BLaER1 treated with 17β-estradiol and CSF1 and Interleukin-3, amounts not matched to agents 10 nM and 100 nM (cell line): ENCODE data around the gene JADE2.
A peak's percentile ranks its signal among the peaks of the same experiment; 100 is the strongest.
"Not testable (repeated sequence)": the region's sequence is repeated elsewhere in the genome, so short reads cannot be mapped to it uniquely, and the experiment has no call there.

Experiments
- H3K27ac ChIP-seq, 11 experiments: shearing (Covaris generic); formaldehyde crosslinking; 2 replicates each; pipeline ENCODE4 v1.8.1; 2022
- H3K27me3 ChIP-seq, 11 experiments: shearing (Covaris generic); formaldehyde crosslinking; 2 replicates each; pipeline ENCODE4 v1.8.1; 2022
- H3K36me3 ChIP-seq, 11 experiments: shearing (Covaris generic); formaldehyde crosslinking; 2 replicates each; pipeline ENCODE4 v1.8.1; 2022
- H3K4me1 ChIP-seq, 10 experiments: shearing (Covaris generic); formaldehyde crosslinking; 2 replicates each; pipeline ENCODE4 v1.8.1; 2022
- H3K4me2 ChIP-seq, 11 experiments: shearing (Covaris generic); formaldehyde crosslinking; 2 replicates each; pipeline ENCODE4 v1.8.1; 2022
- H3K4me3 ChIP-seq, 10 experiments: shearing (Covaris generic); formaldehyde crosslinking; 2 replicates each; pipeline ENCODE4 v1.8.1; 2022
- H3K9ac ChIP-seq, 11 experiments: shearing (Covaris generic); formaldehyde crosslinking; 2 replicates each; pipeline ENCODE4 v1.8.1; 2022
- H3K9me3 ChIP-seq, 11 experiments: shearing (Covaris generic); formaldehyde crosslinking; replicated peaks in 1 of 11; 2 replicates each; pipeline ENCODE4 v1.8.1; 2022
- H4K20me1 ChIP-seq, 11 experiments: shearing (Covaris generic); formaldehyde crosslinking; 2 replicates each; pipeline ENCODE4 v1.8.1; 2022
- Cebpa-rat ChIP-seq, 11 experiments: shearing (Covaris generic); IDR thresholded peaks; 2 replicates each; pipeline ENCODE4 v1.8.1; 2022

Gene JADE2

DNA sequence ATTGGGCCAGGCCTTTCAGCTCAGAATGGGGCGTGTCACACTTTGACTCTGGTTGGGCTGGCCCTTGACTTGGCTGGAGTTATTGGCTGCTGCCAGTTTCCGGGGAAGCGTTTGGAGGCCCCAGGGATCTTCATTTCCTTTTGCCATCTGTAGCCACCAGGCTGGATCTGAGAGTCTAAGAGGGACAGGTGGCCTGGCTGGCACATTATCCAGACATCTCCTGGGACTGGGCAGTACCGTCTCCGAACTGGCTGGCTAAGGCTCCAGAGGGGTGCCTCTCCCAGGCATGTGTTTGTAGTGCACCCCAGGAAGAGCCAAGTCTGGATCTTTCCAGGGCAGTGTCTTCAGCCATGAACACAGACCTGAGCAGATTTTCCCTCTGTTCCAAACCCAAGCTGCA is 9.7 kb upstream of the JADE2 start:
- Histone ChIP-seq H3K9me3 (no peaks in the 10 kb centered on the region), H3K4me1 (peaks cover 0 to 26% (median 14%) of the 10 kb centered on the region in 10 experiments; a peak in 13 of 20 replicates), H3K4me3 (no peak overlapping the region), H3K27me3 (no peaks in the 10 kb centered on the region), H4K20me1 (no peaks in the 10 kb centered on the region), H3K9ac (no peak overlapping the region), H3K36me3 (no peaks in the 10 kb centered on the region), H3K4me2 (no peak overlapping the region), H3K27ac (no peak overlapping the region)
- no peak for TF ChIP-seq Cebpa-rat (IDR thresholded peaks at IDR 0.05)

DNA sequence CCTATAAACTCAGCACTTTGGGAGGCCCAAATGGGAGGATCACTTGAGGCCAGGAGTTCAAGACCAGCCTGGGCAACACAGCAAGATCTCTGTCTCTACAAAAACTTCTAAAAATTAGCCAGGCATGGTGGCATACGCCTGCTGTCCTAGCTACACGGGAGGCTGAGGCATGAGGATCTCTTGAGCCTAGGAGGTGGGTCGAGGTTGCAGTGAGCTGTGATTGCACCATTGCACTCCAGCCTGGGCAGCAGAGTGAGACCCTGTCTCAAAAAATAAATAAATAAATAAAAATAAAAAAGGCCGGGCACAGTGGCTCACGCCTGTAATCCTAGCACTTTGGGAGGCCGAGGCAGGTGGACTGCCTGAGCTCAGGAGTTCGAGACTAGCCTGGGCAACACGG is 8.5 kb upstream of the JADE2 start:
- H3K4me2 ChIP-seq, H4K20me1 ChIP-seq, H3K9ac ChIP-seq, H3K27ac ChIP-seq, H3K27me3 ChIP-seq, H3K9me3 ChIP-seq, H3K4me3 ChIP-seq, H3K36me3 ChIP-seq: not testable (repeated sequence)
- H3K4me1 ChIP-seq, result peaks cover 0 to 20% (median 12%) of the 10 kb centered on the region in 10 experiments; a peak in 12 of 20 replicates

DNA sequence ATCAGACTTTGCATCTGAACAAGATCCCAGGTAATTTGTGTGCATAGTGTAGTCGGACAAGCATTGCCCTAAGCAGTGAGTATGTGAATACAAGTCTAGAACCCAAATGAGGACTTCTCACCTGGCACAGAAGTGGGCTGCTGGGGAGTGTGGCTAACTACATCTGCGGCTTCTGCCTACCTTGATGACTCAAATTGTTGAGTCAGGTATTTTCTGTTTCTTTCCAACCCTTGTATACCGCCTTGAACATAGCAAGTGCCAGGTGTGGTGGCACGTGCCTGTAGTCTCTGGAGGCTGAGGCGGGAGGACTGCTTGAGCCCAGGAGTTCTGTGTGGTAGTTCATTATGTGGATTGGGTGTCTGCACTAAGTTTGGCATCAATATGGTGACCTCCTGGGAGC is 7.9 kb upstream of the JADE2 start:
- no peak overlapping the region for H3K4me2 ChIP-seq
- no peak overlapping the region for H3K4me3 ChIP-seq
- no peaks in the 10 kb centered on the region for H3K36me3 ChIP-seq
- H3K9me3 ChIP-seq, result no peaks in the 10 kb centered on the region
- H4K20me1 ChIP-seq, result no peaks in the 10 kb centered on the region
- no peak overlapping the region for H3K9ac ChIP-seq
- TF ChIP-seq Cebpa-rat (IDR thresholded peaks at IDR 0.05), result no peak
- H3K27me3 ChIP-seq, result no peaks in the 10 kb centered on the region
- H3K27ac ChIP-seq, result no peak overlapping the region
- peaks cover 0 to 15% (median 9%) of the 10 kb centered on the region in 10 experiments; a peak in 12 of 20 replicates for H3K4me1 ChIP-seq

DNA sequence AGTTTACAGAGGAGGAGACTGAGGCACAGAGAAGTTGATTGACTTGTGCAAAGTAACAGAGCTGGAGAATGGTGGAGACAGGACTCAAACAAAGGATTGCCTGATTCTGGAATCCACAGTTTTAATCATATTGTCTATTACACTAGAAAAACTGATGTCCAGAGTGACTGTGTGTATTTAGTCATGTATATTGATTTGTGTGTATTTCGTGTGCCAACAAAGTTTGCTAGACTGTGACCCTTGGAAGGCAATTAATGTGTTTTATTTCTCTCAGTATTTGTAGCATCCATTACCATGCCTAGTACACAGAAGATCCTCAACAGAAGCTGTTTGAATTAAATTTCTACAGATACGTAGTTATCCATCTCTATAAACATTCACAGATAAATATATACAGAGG is 5.5 kb upstream of the JADE2 start:
- Histone ChIP-seq H3K4me1 (peaks cover 8 to 24% (median 13%) of the 10 kb centered on the region in 10 experiments; a peak in 18 of 20 replicates), H3K4me3 (no peak overlapping the region), H3K9ac (no peak overlapping the region), H3K36me3 (no peaks in the 10 kb centered on the region), H3K9me3 (no peaks in the 10 kb centered on the region), H3K27me3 (no peaks in the 10 kb centered on the region), H3K27ac (no peak overlapping the region), H4K20me1 (no peaks in the 10 kb centered on the region), H3K4me2 (no peak overlapping the region)
- TF ChIP-seq Cebpa-rat (IDR thresholded peaks at IDR 0.05), result no peak

DNA sequence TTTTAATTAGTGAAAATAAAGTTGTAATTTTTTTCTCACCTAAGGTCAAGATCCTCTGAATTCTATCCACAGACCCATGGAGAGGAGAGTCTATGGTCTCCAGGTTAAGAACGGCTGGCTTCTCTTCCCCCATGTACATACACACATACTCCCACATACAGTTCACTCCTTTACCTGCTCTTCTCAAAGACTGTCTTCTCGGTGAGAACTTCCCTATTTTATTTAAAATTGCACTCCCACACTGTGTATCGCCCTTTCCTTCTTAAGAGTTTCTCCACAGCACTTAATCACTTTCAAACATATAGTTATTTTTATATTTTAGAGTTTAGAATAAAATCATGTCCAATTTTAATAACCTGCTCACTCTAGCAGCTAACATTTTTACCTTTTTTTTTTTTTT is 3.6 kb upstream of the JADE2 start:
- Histone ChIP-seq H3K27me3 (no peaks in the 10 kb centered on the region), H3K9ac (no peak overlapping the region), H3K4me3 (no peak overlapping the region), H3K4me1 (peaks cover 8 to 24% (median 13%) of the 10 kb centered on the region in 10 experiments; a peak in 18 of 20 replicates), H3K27ac (no peak overlapping the region), H3K9me3 (no peaks in the 10 kb centered on the region), H3K36me3 (no peaks in the 10 kb centered on the region), H3K4me2 (peak overlapping the region in 2 of 11 experiments; percentile 26 to 35; a peak in 2 of 22 replicates), H4K20me1 (no peaks in the 10 kb centered on the region)
- TF ChIP-seq Cebpa-rat (IDR thresholded peaks at IDR 0.05), result no peak

DNA sequence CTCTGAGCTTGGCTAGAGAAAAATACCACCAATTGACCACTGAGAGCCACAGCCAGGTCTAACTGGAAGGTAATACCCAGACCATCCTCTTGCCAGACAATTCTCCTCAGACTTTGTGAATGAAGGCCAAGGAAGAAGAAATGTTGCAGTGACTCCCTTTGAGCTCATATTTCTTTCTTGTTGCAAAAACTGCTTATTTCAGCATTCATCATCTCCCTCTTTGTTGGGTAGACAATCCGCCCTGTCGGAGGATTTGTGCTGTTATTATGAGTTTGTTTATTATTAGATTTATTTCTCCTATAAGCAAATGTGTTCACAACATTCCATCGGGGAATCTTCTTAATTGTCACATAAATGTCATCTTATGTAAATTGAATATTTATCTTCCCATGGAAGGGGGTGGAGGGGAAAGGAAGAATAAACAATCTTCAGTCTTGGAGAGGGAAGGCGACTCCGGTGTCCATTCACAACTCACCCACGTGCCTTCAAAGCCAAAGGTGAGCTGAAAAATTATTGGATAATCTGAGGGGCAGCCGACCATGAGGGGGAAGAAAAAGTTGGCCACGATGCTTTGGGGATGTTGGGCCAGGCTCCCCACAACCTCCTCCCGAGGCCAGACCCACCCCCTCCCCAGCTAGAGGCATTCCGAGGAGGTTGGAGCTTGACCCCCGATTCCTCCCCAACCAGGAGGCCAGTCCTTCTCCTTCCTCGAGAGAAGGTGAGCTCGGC is 1.8 kb upstream of the JADE2 start:
- peak overlapping the region; percentile 91 to 98 (median 94) for H3K9ac ChIP-seq
- H3K4me1 ChIP-seq, result peaks cover 20 to 36% (median 24%) of the 10 kb centered on the region in 10 experiments
- no peaks in the 10 kb centered on the region for H3K27me3 ChIP-seq
- H3K4me3 ChIP-seq, result peak overlapping the region; percentile 79 to 97 (median 90)
- no peak for TF ChIP-seq Cebpa-rat (IDR thresholded peaks at IDR 0.05)
- peak overlapping the region; percentile 86 to 99 (median 97) for H3K27ac ChIP-seq
- peak overlapping the region; percentile 83 to 99 (median 95) for H3K4me2 ChIP-seq
- H3K36me3 ChIP-seq, result 0 out of 22 replicates have a peak, but pooled peaks cover 0 to under 1% (median 0%) of the 10 kb centered on the region in 11 experiments
- peaks cover 8 to 11% (median 11%) of the 10 kb centered on the region in 11 experiments; a peak in 16 of 22 replicates for H4K20me1 ChIP-seq
- H3K9me3 ChIP-seq, result no peaks in the 10 kb centered on the region

DNA sequence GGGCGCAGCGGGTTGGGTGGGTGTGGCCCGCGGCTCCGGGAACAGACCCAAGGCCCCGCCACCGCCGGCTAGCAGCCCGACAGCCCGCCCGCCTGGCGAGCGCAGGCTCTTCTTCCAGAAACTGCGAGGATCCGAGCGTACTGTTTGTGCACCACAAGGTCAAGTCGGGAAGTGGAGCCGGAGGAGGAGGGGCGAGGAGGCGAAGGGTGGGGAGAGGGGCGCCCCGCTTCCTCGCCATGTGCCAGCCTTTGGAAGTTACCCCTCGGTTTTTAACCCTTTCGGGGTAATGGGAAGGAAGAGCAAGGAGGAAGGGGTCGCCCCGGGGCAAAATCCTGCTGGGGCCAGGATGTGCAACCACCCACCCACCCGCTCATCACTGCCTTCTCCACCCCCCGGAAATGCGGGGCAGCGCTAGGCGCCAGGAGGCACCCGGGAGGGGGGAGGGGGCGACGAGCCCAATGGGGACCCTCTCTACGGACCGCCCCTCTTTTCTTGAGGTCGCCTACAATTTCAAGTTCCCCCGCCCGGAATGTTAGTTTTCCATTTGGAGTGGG is 1.1 kb upstream of the JADE2 start:
- Histone ChIP-seq H3K9ac (peak overlapping the region; percentile 91 to 98 (median 94)), H3K9me3 (no peaks in the 10 kb centered on the region), H3K4me2 (peak overlapping the region; percentile 83 to 99 (median 95)), H3K27me3 (no peaks in the 10 kb centered on the region), H3K27ac (peak overlapping the region; percentile 86 to 99 (median 97)), H3K36me3 (0 out of 22 replicates have a peak, but pooled peaks cover 0 to 5% (median 0%) of the 10 kb centered on the region in 11 experiments), H4K20me1 (peaks cover 14 to 18% (median 17%) of the 10 kb centered on the region in 11 experiments; a peak in 16 of 22 replicates), H3K4me1 (peaks cover 26 to 42% (median 30%) of the 10 kb centered on the region in 10 experiments), H3K4me3 (peak overlapping the region; percentile 79 to 97 (median 90))
- no peak for TF ChIP-seq Cebpa-rat (IDR thresholded peaks at IDR 0.05)

DNA sequence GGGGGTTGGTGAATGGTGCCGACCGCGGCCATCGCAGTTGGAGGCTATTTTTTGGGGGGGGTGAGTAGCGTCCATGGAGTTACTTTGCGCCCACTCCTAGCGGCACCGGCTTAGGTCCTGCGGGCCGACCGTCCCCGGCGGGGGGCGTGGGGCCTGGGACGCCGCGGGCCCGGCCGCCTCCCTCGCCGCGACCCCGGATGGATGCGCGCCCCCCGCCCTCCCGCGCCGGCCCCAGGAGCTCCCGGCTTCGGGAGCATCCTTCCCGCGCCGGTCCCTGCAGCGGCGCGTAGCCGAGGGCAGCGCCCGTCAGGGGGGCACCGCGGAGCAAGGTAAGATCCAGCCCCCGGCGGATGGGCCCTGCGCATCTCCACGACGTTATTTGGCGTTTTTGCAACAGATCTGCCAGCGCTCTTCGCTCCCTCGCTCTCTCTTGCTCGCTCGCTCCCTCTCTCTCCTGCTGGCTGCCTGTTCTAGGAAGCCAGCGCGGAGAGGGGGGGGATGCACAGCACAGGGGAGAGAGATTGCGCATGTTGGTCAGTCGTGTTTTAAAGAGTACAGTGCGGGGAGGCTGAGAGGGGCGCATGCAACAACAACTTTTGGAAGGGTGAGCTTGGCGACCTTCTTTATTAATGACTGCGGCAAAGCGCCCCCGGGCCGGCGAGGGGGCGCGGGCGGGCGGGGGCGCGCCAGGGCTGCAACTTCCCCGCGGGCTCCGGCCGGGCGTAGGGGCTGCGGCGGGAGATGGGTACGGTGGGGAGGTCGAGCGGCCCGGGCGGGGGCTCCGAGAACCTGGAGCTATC is 413 bp downstream of the JADE2 start:
- peaks cover 21 to 33% (median 32%) of the 10 kb centered on the region in 11 experiments; a peak in 19 of 22 replicates for H4K20me1 ChIP-seq
- H3K4me2 ChIP-seq, result peak overlapping the region; percentile 72 to 99 (median 98)
- H3K4me3 ChIP-seq, result peak overlapping the region; percentile 79 to 97 (median 90)
- H3K27ac ChIP-seq, result peak overlapping the region; percentile 79 to 99 (median 95)
- 0 out of 22 replicates have a peak, but pooled peaks cover 0 to 5% (median 0%) of the 10 kb centered on the region in 11 experiments for H3K36me3 ChIP-seq
- peaks cover 41 to 57% (median 46%) of the 10 kb centered on the region in 10 experiments for H3K4me1 ChIP-seq
- H3K9ac ChIP-seq, result peak overlapping the region; percentile 91 to 98 (median 94)
- no peaks in the 10 kb centered on the region for H3K9me3 ChIP-seq
- TF ChIP-seq Cebpa-rat (IDR thresholded peaks at IDR 0.05), result no peak
- H3K27me3 ChIP-seq, result no peaks in the 10 kb centered on the region
